ENCODE data around the gene OR51E2.

OR51E2 gene

DNA sequence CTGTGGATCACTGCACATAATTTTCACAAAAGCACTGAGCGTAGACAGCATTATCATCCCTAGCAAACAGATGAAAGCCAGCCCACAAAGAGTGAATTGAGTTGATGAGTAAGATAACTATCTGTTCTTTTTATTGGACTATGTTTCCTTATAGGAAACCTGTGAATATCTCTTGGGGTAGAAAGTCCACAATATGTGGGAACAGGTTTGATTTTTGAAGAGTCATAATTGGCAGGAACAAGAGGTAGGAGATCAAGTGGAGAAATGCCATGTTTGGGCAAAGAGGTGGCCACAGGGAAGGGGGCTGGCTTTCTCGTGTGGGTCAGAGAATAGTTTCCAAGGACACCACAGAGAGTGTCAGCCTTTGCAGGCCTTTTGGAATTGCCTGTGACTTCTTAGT is 23.9 kb downstream of the OR51E2 start:
- no peak for TF ChIP-seq SIN3A (IDR thresholded peaks at IDR 0.05; ENCODE audit: borderline replicate concordance, insufficient read depth, low read length)
- no peak for TF ChIP-seq FOXP2 (optimal IDR thresholded peaks at IDR 0.05; ENCODE audit: borderline replicate concordance, extremely low read depth, extremely low read length, insufficient read depth)
- no peak for TF ChIP-seq REST (IDR thresholded peaks at IDR 0.05; ENCODE audit: insufficient read depth in 1 of 2, low read depth in 2 of 2, low read length in 2 of 2)
- TF ChIP-seq TAF1 (IDR thresholded peaks at IDR 0.05; ENCODE audit: borderline replicate concordance, insufficient read depth, low read length) = no peak
- no peak for TF ChIP-seq POLR2AphosphoS5 (IDR thresholded peaks at IDR 0.05; ENCODE audit: low read depth, low read length)

GRCh38 chr11:4672470-4672869 is 25.2 kb downstream of the OR51E2 start:
- TF ChIP-seq POLR2AphosphoS5 (IDR thresholded peaks at IDR 0.05; ENCODE audit: low read depth, low read length) (no peak), SIN3A (IDR thresholded peaks at IDR 0.05; ENCODE audit: borderline replicate concordance, insufficient read depth, low read length) (no peak), FOXP2 (optimal IDR thresholded peaks at IDR 0.05; ENCODE audit: borderline replicate concordance, extremely low read depth, extremely low read length, insufficient read depth) (no peak), REST (IDR thresholded peaks at IDR 0.05; ENCODE audit: insufficient read depth in 1 of 2, low read depth in 2 of 2, low read length in 2 of 2) (no peak), TAF1 (IDR thresholded peaks at IDR 0.05; ENCODE audit: borderline replicate concordance, insufficient read depth, low read length) (no peak)

DNA sequence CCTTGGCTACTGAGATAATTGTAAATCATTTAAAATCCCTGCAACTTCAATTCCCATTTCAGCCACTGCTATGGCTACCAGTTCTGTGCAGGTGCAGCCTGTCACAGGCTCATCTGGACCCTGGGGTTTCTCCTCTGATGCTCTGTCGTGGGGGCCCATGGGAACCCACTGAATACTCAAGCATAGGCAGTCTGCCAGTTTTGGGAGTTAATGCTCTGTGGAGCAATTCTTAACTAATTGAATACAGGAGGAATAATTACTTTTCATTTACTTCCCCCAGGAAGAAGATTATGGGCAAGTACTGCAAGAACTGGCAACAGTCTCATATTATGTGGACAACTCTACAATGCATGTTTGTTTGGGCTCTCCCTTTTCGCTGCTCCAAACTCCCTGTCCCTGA is 25.9 kb downstream of the OR51E2 start:
- TF ChIP-seq POLR2AphosphoS5 (IDR thresholded peaks at IDR 0.05; ENCODE audit: low read depth, low read length) (no peak), FOXP2 (optimal IDR thresholded peaks at IDR 0.05; ENCODE audit: borderline replicate concordance, extremely low read depth, extremely low read length, insufficient read depth) (no peak), SIN3A (IDR thresholded peaks at IDR 0.05; ENCODE audit: borderline replicate concordance, insufficient read depth, low read length) (no peak), TAF1 (IDR thresholded peaks at IDR 0.05; ENCODE audit: borderline replicate concordance, insufficient read depth, low read length) (no peak), REST (IDR thresholded peaks at IDR 0.05; ENCODE audit: insufficient read depth in 1 of 2, low read depth in 2 of 2, low read length in 2 of 2) (no peak)

GRCh38 chr11:4665424-4665823 is 32.2 kb downstream of the OR51E2 start:
- no peak for TF ChIP-seq POLR2AphosphoS5 (IDR thresholded peaks at IDR 0.05; ENCODE audit: low read depth, low read length)
- no peak for TF ChIP-seq FOXP2 (optimal IDR thresholded peaks at IDR 0.05; ENCODE audit: borderline replicate concordance, extremely low read depth, extremely low read length, insufficient read depth)
- no peak for TF ChIP-seq REST (IDR thresholded peaks at IDR 0.05; ENCODE audit: insufficient read depth in 1 of 2, low read depth in 2 of 2, low read length in 2 of 2)
- no peak for TF ChIP-seq SIN3A (IDR thresholded peaks at IDR 0.05; ENCODE audit: borderline replicate concordance, insufficient read depth, low read length)
- TF ChIP-seq TAF1 (IDR thresholded peaks at IDR 0.05; ENCODE audit: borderline replicate concordance, insufficient read depth, low read length) = no peak

DNA sequence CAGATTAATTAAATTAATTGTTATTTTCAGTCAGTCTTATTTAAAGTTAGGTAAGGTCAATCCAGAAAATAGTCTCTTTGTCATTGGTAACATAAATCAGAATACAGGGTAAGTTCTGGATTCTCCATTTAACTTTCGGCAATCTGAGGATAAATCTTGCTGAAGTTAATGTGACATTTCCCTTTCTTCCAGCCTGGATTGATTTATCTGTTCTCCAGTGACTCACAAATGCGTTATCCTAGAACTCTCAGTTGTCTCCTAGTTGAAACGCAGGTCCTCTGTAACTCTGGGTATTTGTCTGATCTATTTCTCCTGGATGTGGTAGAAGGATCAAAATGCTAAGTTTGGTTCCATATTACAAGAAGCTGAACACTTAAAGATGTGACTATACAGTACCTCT is 32.9 kb downstream of the OR51E2 start:
- TF ChIP-seq TAF1 (IDR thresholded peaks at IDR 0.05; ENCODE audit: borderline replicate concordance, insufficient read depth, low read length) (no peak), POLR2AphosphoS5 (IDR thresholded peaks at IDR 0.05; ENCODE audit: low read depth, low read length) (no peak), REST (IDR thresholded peaks at IDR 0.05; ENCODE audit: insufficient read depth in 1 of 2, low read depth in 2 of 2, low read length in 2 of 2) (no peak), FOXP2 (optimal IDR thresholded peaks at IDR 0.05; ENCODE audit: borderline replicate concordance, extremely low read depth, extremely low read length, insufficient read depth) (no peak), SIN3A (IDR thresholded peaks at IDR 0.05; ENCODE audit: borderline replicate concordance, insufficient read depth, low read length) (no peak)
